ENCODE results near the gene KDM4C. TPM values are rescaled to one million over a fixed set of nuclear protein-coding genes. Genes with fewer than 3 reads are reported as not detected.

KDM4C gene
- polyA plus RNA-seq, 1 donor (not counting 4 experiments of a cell fraction or from before 2014, with no cell fraction given): 17.2 TPM

DNA sequence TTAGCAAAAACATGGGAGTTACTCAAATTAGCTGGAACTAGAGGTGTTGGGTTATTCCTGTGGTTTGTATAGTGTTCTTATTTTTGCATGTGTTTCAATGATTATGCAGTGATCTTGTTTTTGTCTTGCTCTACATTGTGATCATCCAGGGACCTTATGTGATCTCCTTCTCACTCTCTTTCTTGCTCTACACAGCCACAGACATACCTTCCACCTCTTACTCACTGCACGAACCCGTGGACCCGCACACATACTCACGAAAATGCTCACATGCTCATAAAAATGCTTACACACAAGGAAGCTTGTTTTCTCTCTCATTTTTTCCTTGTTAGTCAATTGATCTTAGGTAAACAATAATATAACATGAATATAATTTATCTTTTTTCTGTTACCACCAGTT lies 187.1 kb downstream of the KDM4C start:
- H3K4me2 ChIP-seq (ENCODE audit: control insufficient read depth, extremely low read depth, insufficient read depth, low read depth, low read length): no peak overlapping the region
- no peaks in the 10 kb centered on the region for H3K9me3 ChIP-seq (ENCODE audit: control insufficient read depth, low read depth, low read length)
- peaks cover 0 to 3% of the 10 kb centered on the region in 2 experiments for H3K36me3 ChIP-seq (ENCODE audit: control insufficient read depth in 2 of 2, extremely low read depth in 1 of 2, insufficient read depth in 2 of 2, low read length in 2 of 2)
- TF ChIP-seq, protein P1, sequence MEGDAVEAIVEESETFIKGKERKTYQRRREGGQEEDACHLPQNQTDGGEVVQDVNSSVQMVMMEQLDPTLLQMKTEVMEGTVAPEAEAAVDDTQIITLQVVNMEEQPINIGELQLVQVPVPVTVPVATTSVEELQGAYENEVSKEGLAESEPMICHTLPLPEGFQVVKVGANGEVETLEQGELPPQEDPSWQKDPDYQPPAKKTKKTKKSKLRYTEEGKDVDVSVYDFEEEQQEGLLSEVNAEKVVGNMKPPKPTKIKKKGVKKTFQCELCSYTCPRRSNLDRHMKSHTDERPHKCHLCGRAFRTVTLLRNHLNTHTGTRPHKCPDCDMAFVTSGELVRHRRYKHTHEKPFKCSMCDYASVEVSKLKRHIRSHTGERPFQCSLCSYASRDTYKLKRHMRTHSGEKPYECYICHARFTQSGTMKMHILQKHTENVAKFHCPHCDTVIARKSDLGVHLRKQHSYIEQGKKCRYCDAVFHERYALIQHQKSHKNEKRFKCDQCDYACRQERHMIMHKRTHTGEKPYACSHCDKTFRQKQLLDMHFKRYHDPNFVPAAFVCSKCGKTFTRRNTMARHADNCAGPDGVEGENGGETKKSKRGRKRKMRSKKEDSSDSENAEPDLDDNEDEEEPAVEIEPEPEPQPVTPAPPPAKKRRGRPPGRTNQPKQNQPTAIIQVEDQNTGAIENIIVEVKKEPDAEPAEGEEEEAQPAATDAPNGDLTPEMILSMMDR (optimal IDR thresholded peaks at IDR 0.05 in 1 of 3, IDR thresholded peaks at IDR 0.05 in 1 of 3, conservative IDR thresholded peaks at IDR 0.05 in 1 of 3; ENCODE audit: extremely low read depth in 1 of 3, insufficient read depth in 2 of 3, low read length in 3 of 3): no peak
- TF ChIP-seq EZH2 (IDR thresholded peaks at IDR 0.05; ENCODE audit: low read length): no peak
- H3K27me3 ChIP-seq (ENCODE audit: control insufficient read depth, extremely low read depth, insufficient read depth, low read length): no peaks in the 10 kb centered on the region
- dilution Hi-C loops (cut with MboI; ENCODE audit: extremely low pct_ligation_motif_present, low sequenced_read_pairs): no loop called here
- H3K9me1 ChIP-seq (ENCODE audit: control insufficient read depth, extremely low read depth, insufficient read depth, low read length): no peaks in the 10 kb centered on the region
- no peak overlapping the region for H3K27ac ChIP-seq (ENCODE audit: control insufficient read depth, insufficient read depth, low read length)
- no peaks in the 10 kb centered on the region for H4K20me1 ChIP-seq (ENCODE audit: control insufficient read depth, extremely low read depth, insufficient read depth, low read length)
- FAIRE-seq (no peak), DNase-seq (ENCODE audit: low read depth, low spot score) (no peak)
- H3K4me3 ChIP-seq (ENCODE audit: control insufficient read depth in 2 of 3, extremely low read depth in 1 of 3, insufficient read depth in 2 of 3, low read depth in 1 of 3, low read length in 3 of 3): no peak overlapping the region
- no peak overlapping the region for H2AFZ ChIP-seq (ENCODE audit: control insufficient read depth, low read length)
- H3K9ac ChIP-seq (ENCODE audit: control insufficient read depth, extremely low read depth, insufficient read depth, low read length): no peak overlapping the region
- no peaks in the 10 kb centered on the region for H3K79me2 ChIP-seq (ENCODE audit: control insufficient read depth, insufficient read depth, low read length)
- peaks cover 12% of the 10 kb centered on the region for H3K4me1 ChIP-seq (ENCODE audit: control insufficient read depth, extremely low read depth, insufficient read depth, low read length)

DNA sequence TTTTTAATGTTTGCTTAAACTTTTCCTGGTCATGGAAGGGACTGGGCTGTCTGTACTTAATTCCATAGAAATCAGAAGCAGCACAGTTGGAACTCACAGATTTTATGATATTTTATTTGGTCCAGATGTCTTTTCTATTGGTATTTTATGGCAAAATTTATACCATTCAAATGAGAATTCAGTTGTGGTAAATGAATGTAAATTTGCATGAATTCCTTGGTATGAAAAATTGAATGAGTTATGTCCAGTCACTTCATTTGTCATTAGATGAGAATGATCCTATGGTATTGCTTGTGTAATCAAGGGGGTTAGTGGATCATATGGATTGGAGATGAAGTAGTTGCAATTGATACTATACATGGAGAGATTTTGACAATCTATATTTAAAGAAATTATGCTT lies 188.0 kb downstream of the KDM4C start:
- FAIRE-seq: no peak
- dilution Hi-C loops (cut with MboI; ENCODE audit: extremely low pct_ligation_motif_present, low sequenced_read_pairs): no loop called here
- H3K79me2 ChIP-seq (ENCODE audit: control insufficient read depth, insufficient read depth, low read length): no peaks in the 10 kb centered on the region
- no peak for DNase-seq (ENCODE audit: low read depth, low spot score)
- H3K4me2 ChIP-seq (ENCODE audit: control insufficient read depth, extremely low read depth, insufficient read depth, low read depth, low read length): no peak overlapping the region
- H3K27me3 ChIP-seq (ENCODE audit: control insufficient read depth, extremely low read depth, insufficient read depth, low read length): no peaks in the 10 kb centered on the region
- H3K27ac ChIP-seq (ENCODE audit: control insufficient read depth, insufficient read depth, low read length): no peak overlapping the region
- H3K9me1 ChIP-seq (ENCODE audit: control insufficient read depth, extremely low read depth, insufficient read depth, low read length): no peaks in the 10 kb centered on the region
- H3K4me3 ChIP-seq (ENCODE audit: control insufficient read depth in 2 of 3, extremely low read depth in 1 of 3, insufficient read depth in 2 of 3, low read depth in 1 of 3, low read length in 3 of 3): no peak overlapping the region
- H3K36me3 ChIP-seq (ENCODE audit: control insufficient read depth in 2 of 2, extremely low read depth in 1 of 2, insufficient read depth in 2 of 2, low read length in 2 of 2): peaks cover 0 to 3% of the 10 kb centered on the region in 2 experiments
- H2AFZ ChIP-seq (ENCODE audit: control insufficient read depth, low read length): no peak overlapping the region
- TF ChIP-seq, protein P1 (optimal IDR thresholded peaks at IDR 0.05 in 1 of 3, IDR thresholded peaks at IDR 0.05 in 1 of 3, conservative IDR thresholded peaks at IDR 0.05 in 1 of 3; ENCODE audit: extremely low read depth in 1 of 3, insufficient read depth in 2 of 3, low read length in 3 of 3): no peak
- TF ChIP-seq EZH2 (IDR thresholded peaks at IDR 0.05; ENCODE audit: low read length): no peak
- no peak overlapping the region for H3K9ac ChIP-seq (ENCODE audit: control insufficient read depth, extremely low read depth, insufficient read depth, low read length)
- H3K9me3 ChIP-seq (ENCODE audit: control insufficient read depth, low read depth, low read length): no peaks in the 10 kb centered on the region
- H4K20me1 ChIP-seq (ENCODE audit: control insufficient read depth, extremely low read depth, insufficient read depth, low read length): no peaks in the 10 kb centered on the region
- peaks cover 12% of the 10 kb centered on the region for H3K4me1 ChIP-seq (ENCODE audit: control insufficient read depth, extremely low read depth, insufficient read depth, low read length)
